Neural crest cell (in vitro differentiated cells): ENCODE results near the gene SH3RF3. TPM values are rescaled to one million over a fixed set of nuclear protein-coding genes. Genes with fewer than 3 reads are reported as not detected.
A peak's percentile ranks its signal among the peaks of the same experiment; 100 is the strongest.

Source experiments
- DNase-seq: peaks from one replicate; pipeline ENCODE4 v3.0.0; 2021; ENCODE audit warnings: low read depth, mixed read lengths, low spot score
- H3K27ac Mint-ChIP-seq: one replicate; pipeline ENCODE4 v1.8.0; 2021; ENCODE audit warnings: mild to moderate bottlenecking, mixed read lengths; ENCODE audit not compliant: unreplicated experiment
- H3K27me3 Mint-ChIP-seq: 2 replicates; pipeline ENCODE4 v1.8.0; 2021; ENCODE audit warnings: low read depth, mild to moderate bottlenecking, mixed read lengths
- H3K36me3 Mint-ChIP-seq: 2 replicates; pipeline ENCODE4 v1.8.0; 2021; ENCODE audit warnings: low read depth, mild to moderate bottlenecking, mixed read lengths
- H3K4me1 Mint-ChIP-seq: 2 replicates; pipeline ENCODE4 v1.8.0; 2021; ENCODE audit warnings: mixed read lengths
- H3K4me3 Mint-ChIP-seq: one replicate; pipeline ENCODE4 v1.8.0; 2021; ENCODE audit warnings: mild to moderate bottlenecking, mixed read lengths
- H3K9me3 Mint-ChIP-seq: 2 replicates; pipeline ENCODE4 v1.8.0; 2021; ENCODE audit warnings: mixed read lengths
- total RNA-seq: library from RNA; stranded (reverse); gene quantifications from 2 replicates; pipeline ENCODE4 v1.2.1, GENCODE V29; 2021
- TF ChIP-seq, protein P1 (sequence below): fragments of 200-600 bp; sonication (generic); conservative IDR thresholded peaks from 2 replicates; pipeline ENCODE4 v1.5.0; 2021; ENCODE audit warnings: antibody characterized with exemption, mild to moderate bottlenecking

Gene SH3RF3
- total RNA-seq, 1 donor from 2014 or later: 0.70 TPM

DNA sequence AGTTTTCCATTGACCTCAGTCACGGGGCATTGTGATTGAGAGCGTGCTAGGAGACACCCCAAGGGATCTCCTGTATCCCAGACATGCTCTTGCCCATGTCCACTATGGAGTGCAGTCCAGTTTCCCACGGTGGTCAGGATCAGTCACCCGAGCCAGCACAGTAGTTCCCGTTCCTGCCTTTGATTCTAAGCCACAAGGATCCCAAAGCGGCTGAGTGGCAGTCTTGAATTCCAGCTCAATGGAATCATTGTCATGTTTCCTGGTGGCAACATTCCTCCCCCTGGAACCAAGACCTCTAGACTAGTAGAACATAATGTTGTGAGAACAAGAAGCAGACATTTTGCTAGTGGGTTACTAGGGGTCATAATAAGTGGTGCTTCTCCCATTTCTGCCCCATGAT is 330.5 kb downstream of the SH3RF3 start:
- DNase-seq: no peak
- Mint-ChIP-seq H3K27ac (peak overlapping the region; percentile 50), H3K4me1 (no peaks in the 10 kb centered on the region), H3K27me3 (no peaks in the 10 kb centered on the region), H3K9me3 (no peaks in the 10 kb centered on the region), H3K4me3 (no peak overlapping the region), H3K36me3 (no peaks in the 10 kb centered on the region)
- TF ChIP-seq, protein P1, sequence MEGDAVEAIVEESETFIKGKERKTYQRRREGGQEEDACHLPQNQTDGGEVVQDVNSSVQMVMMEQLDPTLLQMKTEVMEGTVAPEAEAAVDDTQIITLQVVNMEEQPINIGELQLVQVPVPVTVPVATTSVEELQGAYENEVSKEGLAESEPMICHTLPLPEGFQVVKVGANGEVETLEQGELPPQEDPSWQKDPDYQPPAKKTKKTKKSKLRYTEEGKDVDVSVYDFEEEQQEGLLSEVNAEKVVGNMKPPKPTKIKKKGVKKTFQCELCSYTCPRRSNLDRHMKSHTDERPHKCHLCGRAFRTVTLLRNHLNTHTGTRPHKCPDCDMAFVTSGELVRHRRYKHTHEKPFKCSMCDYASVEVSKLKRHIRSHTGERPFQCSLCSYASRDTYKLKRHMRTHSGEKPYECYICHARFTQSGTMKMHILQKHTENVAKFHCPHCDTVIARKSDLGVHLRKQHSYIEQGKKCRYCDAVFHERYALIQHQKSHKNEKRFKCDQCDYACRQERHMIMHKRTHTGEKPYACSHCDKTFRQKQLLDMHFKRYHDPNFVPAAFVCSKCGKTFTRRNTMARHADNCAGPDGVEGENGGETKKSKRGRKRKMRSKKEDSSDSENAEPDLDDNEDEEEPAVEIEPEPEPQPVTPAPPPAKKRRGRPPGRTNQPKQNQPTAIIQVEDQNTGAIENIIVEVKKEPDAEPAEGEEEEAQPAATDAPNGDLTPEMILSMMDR: no peak

DNA sequence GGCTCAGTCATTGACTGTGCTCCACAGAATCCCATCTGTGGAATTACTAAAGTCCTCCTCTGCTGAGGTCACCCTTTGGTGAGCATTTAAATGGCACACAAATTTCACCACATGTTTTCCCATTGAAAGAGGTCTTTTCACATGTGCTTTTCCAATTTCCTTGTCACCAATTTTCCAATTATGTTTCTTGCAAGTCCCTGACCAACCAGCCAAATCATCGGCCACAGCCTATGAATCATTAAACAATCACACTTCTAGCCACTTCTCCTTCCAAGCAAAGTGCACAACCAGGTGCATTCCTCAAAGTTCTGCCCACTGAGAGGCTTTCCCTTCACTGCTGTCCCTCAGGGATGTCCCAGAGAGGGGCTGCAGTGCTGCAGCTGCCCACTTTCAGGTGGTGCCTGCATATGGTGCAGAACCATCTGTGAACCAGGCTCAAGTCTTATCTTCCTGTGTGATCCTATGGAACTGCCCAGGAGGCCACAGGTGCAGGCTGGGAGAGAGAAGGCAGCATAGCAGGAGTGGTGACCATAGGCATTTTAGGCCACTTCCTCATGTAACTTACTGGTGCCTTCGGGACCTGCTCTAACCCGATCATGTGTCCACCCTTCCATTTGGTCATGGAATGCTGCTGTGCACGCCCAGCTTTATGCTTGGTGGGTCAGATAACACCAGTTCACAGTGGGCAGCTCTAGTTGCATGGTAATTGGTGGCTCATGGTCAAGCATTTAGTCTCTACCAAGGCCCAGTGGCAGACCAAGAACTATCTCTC is 331.7 kb downstream of the SH3RF3 start:
- H3K9me3 Mint-ChIP-seq: no peaks in the 10 kb centered on the region
- H3K27ac Mint-ChIP-seq: no peak overlapping the region
- no peak for DNase-seq
- H3K36me3 Mint-ChIP-seq: no peaks in the 10 kb centered on the region
- H3K4me3 Mint-ChIP-seq: no peak overlapping the region
- TF ChIP-seq, protein P1: no peak
- no peaks in the 10 kb centered on the region for H3K4me1 Mint-ChIP-seq
- no peaks in the 10 kb centered on the region for H3K27me3 Mint-ChIP-seq

DNA sequence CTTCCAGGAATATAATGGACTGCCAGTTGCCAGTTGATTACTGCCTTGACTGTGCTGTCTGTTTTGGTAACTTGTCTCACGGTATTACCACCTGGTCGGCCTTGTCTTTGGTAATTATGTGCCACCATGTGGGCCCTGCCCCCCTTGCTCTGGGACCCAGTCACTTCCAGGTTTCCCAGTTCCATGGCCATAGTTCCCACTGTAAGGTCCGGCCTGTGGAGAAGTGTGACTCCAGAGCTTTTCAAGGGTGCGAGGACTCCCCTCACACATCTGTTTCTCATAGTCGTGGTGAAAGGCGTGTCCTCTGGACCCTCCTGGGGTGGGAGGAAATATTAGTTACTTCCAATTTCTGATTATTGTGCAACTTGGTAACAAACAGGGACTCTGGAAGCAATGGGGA is 334.2 kb downstream of the SH3RF3 start:
- no peak for DNase-seq
- H3K36me3 Mint-ChIP-seq: no peaks in the 10 kb centered on the region
- peaks cover 14% of the 10 kb centered on the region for H3K4me1 Mint-ChIP-seq
- no peak overlapping the region for H3K4me3 Mint-ChIP-seq
- no peaks in the 10 kb centered on the region for H3K9me3 Mint-ChIP-seq
- H3K27ac Mint-ChIP-seq: no peak overlapping the region
- TF ChIP-seq, protein P1: no peak
- H3K27me3 Mint-ChIP-seq: no peaks in the 10 kb centered on the region

DNA sequence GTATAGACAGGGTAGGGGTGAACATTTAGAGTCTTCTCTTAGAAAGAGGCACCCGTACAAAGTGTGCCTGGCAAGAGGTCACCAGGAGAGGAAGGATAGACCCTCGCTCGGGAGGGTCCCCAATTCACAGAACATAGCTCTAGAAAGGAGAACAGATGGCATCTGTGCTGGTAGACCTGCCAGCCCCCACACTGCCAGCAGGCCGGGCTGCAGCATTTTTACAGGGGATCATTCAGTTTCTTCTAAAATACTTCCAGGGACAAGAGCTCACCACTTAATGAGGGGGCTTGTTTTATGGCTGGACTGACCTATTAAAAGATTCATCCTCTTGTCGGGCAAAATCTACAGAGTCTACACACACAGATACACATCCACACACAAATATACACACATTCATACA is 334.9 kb downstream of the SH3RF3 start:
- TF ChIP-seq, protein P1: no peak
- Mint-ChIP-seq H3K4me3 (no peak overlapping the region), H3K9me3 (no peaks in the 10 kb centered on the region), H3K4me1 (peaks cover 16% of the 10 kb centered on the region), H3K27ac (no peak overlapping the region), H3K27me3 (no peaks in the 10 kb centered on the region), H3K36me3 (no peaks in the 10 kb centered on the region)
- DNase-seq: no peak

DNA sequence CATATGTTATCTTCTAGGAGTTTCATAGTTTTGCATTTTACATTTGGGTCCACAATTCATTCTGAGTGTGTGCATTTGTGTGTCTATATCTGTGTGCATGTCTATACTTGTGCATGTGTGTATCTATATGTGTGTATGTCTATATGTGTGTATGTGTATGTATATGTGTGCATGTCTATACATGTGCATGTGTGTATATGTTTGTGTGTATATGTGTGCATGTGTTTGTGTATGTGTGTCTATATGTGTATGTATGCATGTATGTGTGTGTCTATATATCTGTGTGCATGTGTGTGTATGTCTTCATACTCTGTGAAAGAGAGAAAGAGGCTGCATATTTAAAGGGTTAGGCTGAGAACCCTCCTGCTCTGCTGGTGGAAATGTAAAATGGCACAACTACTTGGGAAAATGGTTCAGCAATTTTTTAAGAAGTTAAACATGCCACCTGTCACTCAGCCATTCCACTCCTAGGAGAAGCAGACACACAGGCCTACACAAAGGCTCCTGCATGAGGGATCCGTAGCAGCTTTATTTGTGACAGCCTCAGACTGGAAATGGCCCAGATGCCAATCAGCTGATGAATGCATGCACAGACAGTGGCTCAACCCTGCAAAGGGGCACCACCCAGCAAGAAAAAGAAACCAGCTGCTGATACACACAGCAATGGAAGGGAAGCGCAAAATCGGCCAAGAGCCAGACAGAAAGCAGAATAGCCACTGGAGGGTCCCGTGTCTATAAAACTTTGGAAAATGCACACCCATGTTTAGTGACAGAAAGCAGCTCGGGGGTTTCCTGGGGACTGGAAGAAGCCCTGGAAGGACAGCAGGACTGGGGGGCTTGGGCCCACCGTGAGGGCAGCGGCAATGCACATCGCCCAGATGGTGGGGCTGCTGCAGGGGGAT is 337.9 kb downstream of the SH3RF3 start:
- Mint-ChIP-seq H3K4me3 (no peak overlapping the region), H3K36me3 (no peaks in the 10 kb centered on the region), H3K9me3 (no peaks in the 10 kb centered on the region), H3K4me1 (peaks cover 24% of the 10 kb centered on the region), H3K27ac (no peak overlapping the region), H3K27me3 (no peaks in the 10 kb centered on the region)
- TF ChIP-seq, protein P1: no peak
- no peak for DNase-seq
